ENCODE data around the gene DPP4.

GRCh38 chr2:161969159-161969558 lies 104.9 kb downstream of the DPP4 start:
- TF ChIP-seq, protein P1, sequence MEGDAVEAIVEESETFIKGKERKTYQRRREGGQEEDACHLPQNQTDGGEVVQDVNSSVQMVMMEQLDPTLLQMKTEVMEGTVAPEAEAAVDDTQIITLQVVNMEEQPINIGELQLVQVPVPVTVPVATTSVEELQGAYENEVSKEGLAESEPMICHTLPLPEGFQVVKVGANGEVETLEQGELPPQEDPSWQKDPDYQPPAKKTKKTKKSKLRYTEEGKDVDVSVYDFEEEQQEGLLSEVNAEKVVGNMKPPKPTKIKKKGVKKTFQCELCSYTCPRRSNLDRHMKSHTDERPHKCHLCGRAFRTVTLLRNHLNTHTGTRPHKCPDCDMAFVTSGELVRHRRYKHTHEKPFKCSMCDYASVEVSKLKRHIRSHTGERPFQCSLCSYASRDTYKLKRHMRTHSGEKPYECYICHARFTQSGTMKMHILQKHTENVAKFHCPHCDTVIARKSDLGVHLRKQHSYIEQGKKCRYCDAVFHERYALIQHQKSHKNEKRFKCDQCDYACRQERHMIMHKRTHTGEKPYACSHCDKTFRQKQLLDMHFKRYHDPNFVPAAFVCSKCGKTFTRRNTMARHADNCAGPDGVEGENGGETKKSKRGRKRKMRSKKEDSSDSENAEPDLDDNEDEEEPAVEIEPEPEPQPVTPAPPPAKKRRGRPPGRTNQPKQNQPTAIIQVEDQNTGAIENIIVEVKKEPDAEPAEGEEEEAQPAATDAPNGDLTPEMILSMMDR (IDR thresholded peaks at IDR 0.05) = no peak
- TF ChIP-seq POLR2A (IDR thresholded peaks at IDR 0.05) = no peak
